SK-N-SH treated with all-trans-retinoic acid at 6 μM for 48 hours (cell line): ENCODE data around the gene STX11.

Experiments
- ATAC-seq: fragments of 200-7000 bp; cut with Tn5 transposase; 3 replicates; pipeline ENCODE4 v1.9.1; 2020; ENCODE audit warnings: mild to moderate bottlenecking, moderate library complexity
- ARNTL ChIP-seq: fragments of 450-650 bp; formaldehyde crosslinking; IDR thresholded peaks from 2 replicates; pipeline ENCODE4 v1.5.0; 2020; ENCODE audit warnings: low read depth, mild to moderate bottlenecking, moderate library complexity, borderline replicate concordance
- BACH2 ChIP-seq: fragments of 250-450 bp; sonication (Bioruptor Pico); IDR thresholded peaks from 2 replicates; pipeline ENCODE4 v1.9.0; 2021; ENCODE audit warnings: mild to moderate bottlenecking, borderline replicate concordance
- CSDC2 ChIP-seq: fragments of 250-450 bp; sonication (Bioruptor Pico); IDR thresholded peaks from 2 replicates; pipeline ENCODE4 v1.5.0; 2020; ENCODE audit warnings: mild to moderate bottlenecking, moderate library complexity
- ESRRG ChIP-seq: fragments of 250-450 bp; sonication (Bioruptor Pico); IDR thresholded peaks from 2 replicates; pipeline ENCODE4 v1.6.1; 2021; ENCODE audit warnings: mild to moderate bottlenecking
- GLIS3 ChIP-seq: fragments of 250-450 bp; sonication (Bioruptor Pico); IDR thresholded peaks from 2 replicates; pipeline ENCODE4 v1.5.0; 2020; ENCODE audit warnings: mild to moderate bottlenecking, moderate library complexity
- ISL1 ChIP-seq: fragments of 250-450 bp; sonication (Bioruptor Pico); IDR thresholded peaks from 2 replicates; pipeline ENCODE4 v2.1.2; 2022; ENCODE audit warnings: mild to moderate bottlenecking, moderate library complexity
- OSR1 ChIP-seq: fragments of 250-450 bp; sonication (Bioruptor Pico); IDR thresholded peaks from 2 replicates; pipeline ENCODE4 v1.8.0; 2022; ENCODE audit warnings: moderate library complexity, mild to moderate bottlenecking, inconsistent platforms
- PATZ1 ChIP-seq: fragments of 250-450 bp; sonication (Bioruptor Pico); IDR thresholded peaks from 2 replicates; pipeline ENCODE4 v1.8.0; 2020; ENCODE audit warnings: mild to moderate bottlenecking, moderate library complexity, borderline replicate concordance
- POU6F1 ChIP-seq: fragments of 250-450 bp; sonication (Bioruptor Pico); IDR thresholded peaks from 2 replicates; pipeline ENCODE4 v1.8.0; 2021; ENCODE audit warnings: low read depth, mild to moderate bottlenecking, moderate library complexity, borderline replicate concordance
- PPARA ChIP-seq: fragments of 250-450 bp; sonication (Bioruptor Pico); IDR thresholded peaks from 2 replicates; pipeline ENCODE4 v1.5.0; 2020; ENCODE audit warnings: mild to moderate bottlenecking, borderline replicate concordance
- RARB ChIP-seq: fragments of 250-450 bp; sonication (Bioruptor Pico); IDR thresholded peaks from 2 replicates; pipeline ENCODE4 v1.8.0; 2021; ENCODE audit warnings: mild to moderate bottlenecking, moderate library complexity
- SNAI2 ChIP-seq: fragments of 250-450 bp; sonication (Bioruptor Pico); IDR thresholded peaks from 2 replicates; pipeline ENCODE4 v1.5.0; 2020; ENCODE audit warnings: mild to moderate bottlenecking, moderate library complexity
- TCF4 ChIP-seq: fragments of 250-450 bp; sonication (Bioruptor Pico); IDR thresholded peaks from 2 replicates; pipeline ENCODE4 v1.8.0; 2021; ENCODE audit warnings: mild to moderate bottlenecking, moderate library complexity, borderline replicate concordance
- TOX ChIP-seq: fragments of 250-450 bp; sonication (Bioruptor Pico); IDR thresholded peaks from 2 replicates; pipeline ENCODE4 v1.8.0; 2021; ENCODE audit warnings: mild to moderate bottlenecking, moderate library complexity, borderline replicate concordance
- TSHZ2 ChIP-seq: fragments of 250-450 bp; sonication (Bioruptor Pico); IDR thresholded peaks from 2 replicates; pipeline ENCODE4 v1.5.0; 2020; ENCODE audit warnings: mild to moderate bottlenecking, moderate library complexity
- ZC3H10 ChIP-seq: fragments of 250-450 bp; sonication (Bioruptor Pico); IDR thresholded peaks from 2 replicates; pipeline ENCODE4 v1.5.1; 2021; ENCODE audit warnings: mild to moderate bottlenecking, moderate library complexity
- ZFP30 ChIP-seq: fragments of 450-650 bp; formaldehyde crosslinking; IDR thresholded peaks from 2 replicates; pipeline ENCODE4 v1.5.0; 2022; ENCODE audit warnings: mild to moderate bottlenecking, moderate library complexity
- ZNF70 ChIP-seq: fragments of 450-650 bp; formaldehyde crosslinking; IDR thresholded peaks from 2 replicates; pipeline ENCODE4 v1.5.0; 2020; ENCODE audit warnings: mild to moderate bottlenecking, moderate library complexity
- TF ChIP-seq, protein P1 (sequence below): fragments of 250-450 bp; sonication (Bioruptor Pico); IDR thresholded peaks from 2 replicates; pipeline ENCODE4 v1.5.1; 2020; ENCODE audit warnings: low read depth, mild to moderate bottlenecking, moderate library complexity
- TF ChIP-seq, protein P2 (sequence below): fragments of 250-450 bp; sonication (Bioruptor Pico); IDR thresholded peaks from 2 replicates; pipeline ENCODE4 v1.5.1; 2021; ENCODE audit warnings: mild to moderate bottlenecking, moderate library complexity

STX11 gene

GRCh38 chr6:144159742-144160141 lies 9.4 kb downstream of the STX11 start:
- TF ChIP-seq ARNTL (CRISPR knock-in tag) (no peak), SNAI2 (CRISPR knock-in tag) (no peak), TCF4 (no peak), BACH2 (CRISPR knock-in tag) (no peak), TOX (CRISPR knock-in tag) (no peak), ZNF70 (CRISPR knock-in tag) (no peak), POU6F1 (no peak), ISL1 (no peak), PPARA (CRISPR knock-in tag) (no peak), ESRRG (CRISPR knock-in tag) (no peak), TSHZ2 (CRISPR knock-in tag) (no peak), ZC3H10 (no peak), OSR1 (no peak), RARB (CRISPR knock-in tag) (no peak), ZFP30 (no peak), PATZ1 (CRISPR knock-in tag) (no peak), CSDC2 (no peak)
- TF ChIP-seq, protein P1, sequence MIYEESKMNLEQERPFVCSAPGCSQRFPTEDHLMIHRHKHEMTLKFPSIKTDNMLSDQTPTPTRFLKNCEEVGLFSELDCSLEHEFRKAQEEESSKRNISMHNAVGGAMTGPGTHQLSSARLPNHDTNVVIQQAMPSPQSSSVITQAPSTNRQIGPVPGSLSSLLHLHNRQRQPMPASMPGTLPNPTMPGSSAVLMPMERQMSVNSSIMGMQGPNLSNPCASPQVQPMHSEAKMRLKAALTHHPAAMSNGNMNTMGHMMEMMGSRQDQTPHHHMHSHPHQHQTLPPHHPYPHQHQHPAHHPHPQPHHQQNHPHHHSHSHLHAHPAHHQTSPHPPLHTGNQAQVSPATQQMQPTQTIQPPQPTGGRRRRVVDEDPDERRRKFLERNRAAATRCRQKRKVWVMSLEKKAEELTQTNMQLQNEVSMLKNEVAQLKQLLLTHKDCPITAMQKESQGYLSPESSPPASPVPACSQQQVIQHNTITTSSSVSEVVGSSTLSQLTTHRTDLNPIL (CRISPR knock-in tag): no peak
- TF ChIP-seq, protein P2, sequence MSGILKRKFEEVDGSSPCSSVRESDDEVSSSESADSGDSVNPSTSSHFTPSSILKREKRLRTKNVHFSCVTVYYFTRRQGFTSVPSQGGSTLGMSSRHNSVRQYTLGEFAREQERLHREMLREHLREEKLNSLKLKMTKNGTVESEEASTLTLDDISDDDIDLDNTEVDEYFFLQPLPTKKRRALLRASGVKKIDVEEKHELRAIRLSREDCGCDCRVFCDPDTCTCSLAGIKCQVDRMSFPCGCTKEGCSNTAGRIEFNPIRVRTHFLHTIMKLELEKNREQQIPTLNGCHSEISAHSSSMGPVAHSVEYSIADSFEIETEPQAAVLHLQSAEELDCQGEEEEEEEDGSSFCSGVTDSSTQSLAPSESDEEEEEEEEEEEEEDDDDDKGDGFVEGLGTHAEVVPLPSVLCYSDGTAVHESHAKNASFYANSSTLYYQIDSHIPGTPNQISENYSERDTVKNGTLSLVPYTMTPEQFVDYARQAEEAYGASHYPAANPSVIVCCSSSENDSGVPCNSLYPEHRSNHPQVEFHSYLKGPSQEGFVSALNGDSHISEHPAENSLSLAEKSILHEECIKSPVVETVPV: no peak
- ATAC-seq: no peak

DNA sequence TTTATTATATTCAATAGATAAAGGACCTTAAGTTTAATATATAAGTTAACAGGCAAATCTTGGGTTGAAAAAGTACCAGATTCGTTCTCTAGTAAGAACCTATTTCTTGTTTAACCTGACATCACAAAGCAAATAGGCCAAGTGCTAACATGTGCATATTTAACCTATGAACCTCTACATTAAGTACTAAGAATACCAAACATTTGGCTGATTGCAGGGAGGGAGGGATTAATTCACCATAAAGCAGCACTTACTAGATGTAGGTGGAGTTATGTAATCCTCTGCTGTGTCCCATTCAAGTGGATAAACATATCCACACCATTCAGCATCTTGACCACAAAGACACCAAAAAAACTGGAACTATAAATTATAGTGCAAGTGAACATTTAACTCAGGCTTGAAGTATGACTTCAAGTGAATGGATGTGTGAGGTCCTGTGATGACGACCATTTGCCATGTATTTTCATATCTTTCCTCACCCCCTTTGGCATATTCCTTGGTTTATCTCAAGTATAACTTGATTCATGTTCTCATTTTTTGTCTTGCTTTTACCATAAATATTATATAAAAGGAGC lies 10.2 kb downstream of the STX11 start:
- ATAC-seq: no peak
- TF ChIP-seq SNAI2 (CRISPR knock-in tag): no peak
- TF ChIP-seq TOX (CRISPR knock-in tag): no peak

DNA sequence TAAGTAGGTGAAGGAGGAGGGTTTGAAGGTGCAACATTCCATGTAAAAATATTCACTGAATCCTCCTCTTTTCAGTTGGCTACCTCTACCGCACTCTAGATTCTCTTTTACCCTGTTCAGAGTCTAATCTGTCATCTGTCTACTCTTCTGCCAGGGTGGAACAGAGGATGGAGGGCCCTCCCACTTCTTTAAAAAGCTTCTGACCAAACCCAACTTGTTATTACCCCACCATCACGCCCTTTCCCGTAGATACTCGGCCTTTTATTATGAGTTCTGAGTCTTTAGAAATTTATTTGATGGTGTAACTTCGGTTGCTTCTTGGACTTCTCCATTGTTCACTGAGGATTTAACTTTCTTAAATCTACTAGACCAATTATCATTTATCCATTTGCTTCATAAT lies 11.7 kb downstream of the STX11 start:
- TF ChIP-seq TSHZ2 (CRISPR knock-in tag) (no peak), ARNTL (CRISPR knock-in tag) (no peak), RARB (CRISPR knock-in tag) (no peak), SNAI2 (CRISPR knock-in tag) (no peak), GLIS3 (CRISPR knock-in tag) (no peak)
- ATAC-seq: no peak
